ENCODE measurements around the gene EIF2B1.

GRCh38 chr12:123591702-123592481 lies 41.6 kb downstream of the EIF2B1 start:
- TF ChIP-seq POLR2A (IDR thresholded peaks at IDR 0.05) (no peak), CTCF (IDR thresholded peaks at IDR 0.05) (no peak), EP300 (IDR thresholded peaks at IDR 0.05) (no peak)
